Measurements from ENCODE around the gene GARNL3.

Gene GARNL3

GRCh38 chr9:127423476-127423933 is 158.9 kb downstream of the GARNL3 start:
- Mint-ChIP-seq H3K27me3 (no peaks in the 10 kb centered on the region), H3K9me3 (no peaks in the 10 kb centered on the region), H3K4me1 (ENCODE audit: low read depth) (peaks cover 57% of the 10 kb centered on the region), H3K27ac (peak overlapping the region; percentile 94), H3K4me3 (peak overlapping the region; percentile 99), H3K36me3 (ENCODE audit: low read depth) (peaks cover 34% of the 10 kb centered on the region)
- intact Hi-C loops (cut with micrococcal nuclease), result loop anchor here (1.0 to 10.0 kb wide), 2 partner anchors 28 to 199 kb away; partner anchors contain the start of genes LRSAM1 and RPL12

- intact Hi-C loops (cut with micrococcal nuclease), result loop anchor here (1.0 to 10.0 kb wide), 3 partner anchors 27 to 199 kb away; partner anchors contain the start of genes LRSAM1, RPL12 and SLC2A8
- Mint-ChIP-seq H3K27ac (peak within 1 kb of the TSS; percentile 94), H3K4me3 (peak within 1 kb of the TSS; percentile 99), H3K4me1 (ENCODE audit: low read depth) (peaks cover 52% of the 10 kb centered on the region), H3K9me3 (no peaks in the 10 kb centered on the region), H3K27me3 (no peaks in the 10 kb centered on the region), H3K36me3 (ENCODE audit: low read depth) (peaks cover 40% of the 10 kb centered on the region)
Measured at GRCh38 chr9:127423934-127424675, 159.5 kb downstream of the GARNL3 start, which contains the start of gene ZNF79. TSS of gene ZNF79 (plus strand) at chr9:127424382. CDS start at chr9:127424788, 406 bp downstream.

- no peaks in the 10 kb centered on the region for H3K9me3 Mint-ChIP-seq
- peak overlapping the region; percentile 99 for H3K4me3 Mint-ChIP-seq
- peak overlapping the region; percentile 94 for H3K27ac Mint-ChIP-seq
- peaks cover 45% of the 10 kb centered on the region for H3K36me3 Mint-ChIP-seq (ENCODE audit: low read depth)
- peaks cover 47% of the 10 kb centered on the region for H3K4me1 Mint-ChIP-seq (ENCODE audit: low read depth)
- intact Hi-C loops (cut with micrococcal nuclease), result loop anchor here (1.0 to 10.0 kb wide), 2 partner anchors 27 to 200 kb away; partner anchors contain the start of gene SLC2A8
- H3K27me3 Mint-ChIP-seq, result no peaks in the 10 kb centered on the region
Measured at GRCh38 chr9:127424676-127424999, 160.1 kb downstream of the GARNL3 start.

DNA sequence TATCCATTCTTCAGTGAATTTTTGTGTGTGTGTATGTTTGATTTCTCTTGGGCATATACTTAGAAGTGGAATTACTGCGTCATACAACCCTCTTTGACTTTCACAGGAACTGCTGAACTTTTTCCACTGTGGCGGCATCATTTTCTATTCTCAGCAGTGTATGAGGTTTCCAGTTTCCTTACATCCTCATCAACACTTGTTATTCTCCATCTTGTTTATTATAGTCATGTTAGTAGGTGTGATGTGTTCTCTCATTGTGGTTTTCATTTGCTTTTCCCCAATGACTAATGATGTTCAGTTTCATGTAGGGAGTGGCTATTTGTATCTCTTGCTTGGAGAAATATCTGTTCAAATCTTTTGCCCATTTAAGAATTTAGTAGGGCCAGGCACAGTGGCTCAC is 162.2 kb downstream of the GARNL3 start:
- intact Hi-C loops (cut with micrococcal nuclease), result loop anchor here (10.0 kb wide), 1 partner anchor 202 kb away; no protein-coding TSS in a partner anchor
- H3K9me3 Mint-ChIP-seq, result no peaks in the 10 kb centered on the region
- peaks cover 40% of the 10 kb centered on the region for H3K4me1 Mint-ChIP-seq (ENCODE audit: low read depth)
- H3K36me3 Mint-ChIP-seq (ENCODE audit: low read depth), result peaks cover 63% of the 10 kb centered on the region
- H3K27ac Mint-ChIP-seq, result no peak overlapping the region
- no peak overlapping the region for H3K4me3 Mint-ChIP-seq
- no peaks in the 10 kb centered on the region for H3K27me3 Mint-ChIP-seq

- no peak overlapping the region for H3K4me3 Mint-ChIP-seq
- intact Hi-C loops (cut with micrococcal nuclease), result loop anchor here (10.0 kb wide), 1 partner anchor 204 kb away; no protein-coding TSS in a partner anchor
- H3K9me3 Mint-ChIP-seq, result no peaks in the 10 kb centered on the region
- no peaks in the 10 kb centered on the region for H3K27me3 Mint-ChIP-seq
- H3K36me3 Mint-ChIP-seq (ENCODE audit: low read depth), result peaks cover 74% of the 10 kb centered on the region
- peaks cover 25% of the 10 kb centered on the region for H3K4me1 Mint-ChIP-seq (ENCODE audit: low read depth)
- no peak overlapping the region for H3K27ac Mint-ChIP-seq
Measured at GRCh38 chr9:127428348-127428747, 163.8 kb downstream of the GARNL3 start.

GRCh38 chr9:127430415-127430814 is 165.8 kb downstream of the GARNL3 start:
- no peaks in the 10 kb centered on the region for H3K27me3 Mint-ChIP-seq
- peaks cover 15% of the 10 kb centered on the region for H3K4me1 Mint-ChIP-seq (ENCODE audit: low read depth)
- intact Hi-C loops (cut with micrococcal nuclease), result no loop called here
- H3K4me3 Mint-ChIP-seq, result no peak overlapping the region
- H3K9me3 Mint-ChIP-seq, result no peaks in the 10 kb centered on the region
- H3K27ac Mint-ChIP-seq, result no peak overlapping the region
- peaks cover 82% of the 10 kb centered on the region for H3K36me3 Mint-ChIP-seq (ENCODE audit: low read depth)

DNA sequence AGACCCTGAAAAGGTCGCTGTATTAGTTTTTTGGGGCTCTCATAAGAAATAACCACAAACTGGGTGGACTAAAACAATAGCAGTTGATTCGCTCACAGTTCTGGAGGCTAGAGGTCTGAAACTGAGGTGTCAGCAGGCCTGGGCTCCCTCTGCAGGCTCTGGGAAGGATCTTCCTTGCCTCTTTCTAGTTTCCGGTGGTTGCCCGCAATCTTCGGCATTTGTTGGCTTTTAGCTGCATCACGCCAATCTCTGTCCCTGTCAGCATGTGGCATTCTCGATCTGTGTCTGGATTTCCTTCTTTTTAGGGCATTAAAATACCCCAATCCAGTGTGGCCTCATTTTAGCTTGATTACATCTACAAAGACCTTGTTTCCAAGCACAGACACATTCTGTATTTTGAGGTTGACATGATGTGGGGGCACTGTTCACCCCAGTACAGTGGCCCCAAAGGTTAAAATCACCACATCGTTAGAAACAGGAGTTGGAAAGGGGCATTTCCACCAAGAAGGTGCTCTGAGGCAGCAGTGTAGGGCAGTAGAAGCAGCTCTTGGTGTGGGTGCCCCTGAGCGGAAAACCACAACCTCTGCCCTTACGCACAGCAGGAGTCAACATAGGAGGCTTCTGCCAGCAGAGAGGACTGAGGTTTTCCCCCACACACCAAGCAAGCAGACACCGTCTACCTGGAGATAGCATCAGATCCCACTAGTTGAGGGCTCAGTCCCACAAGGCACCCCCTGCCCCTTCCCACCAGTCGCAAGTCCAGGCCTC is 173.1 kb downstream of the GARNL3 start:
- no peak overlapping the region for H3K4me3 Mint-ChIP-seq
- no peak overlapping the region for H3K27ac Mint-ChIP-seq
- no peaks in the 10 kb centered on the region for H3K4me1 Mint-ChIP-seq (ENCODE audit: low read depth)
- H3K27me3 Mint-ChIP-seq, result no peaks in the 10 kb centered on the region
- peaks cover 99% of the 10 kb centered on the region for H3K36me3 Mint-ChIP-seq (ENCODE audit: low read depth)
- intact Hi-C loops (cut with micrococcal nuclease), result no loop called here
- H3K9me3 Mint-ChIP-seq, result no peaks in the 10 kb centered on the region

DNA sequence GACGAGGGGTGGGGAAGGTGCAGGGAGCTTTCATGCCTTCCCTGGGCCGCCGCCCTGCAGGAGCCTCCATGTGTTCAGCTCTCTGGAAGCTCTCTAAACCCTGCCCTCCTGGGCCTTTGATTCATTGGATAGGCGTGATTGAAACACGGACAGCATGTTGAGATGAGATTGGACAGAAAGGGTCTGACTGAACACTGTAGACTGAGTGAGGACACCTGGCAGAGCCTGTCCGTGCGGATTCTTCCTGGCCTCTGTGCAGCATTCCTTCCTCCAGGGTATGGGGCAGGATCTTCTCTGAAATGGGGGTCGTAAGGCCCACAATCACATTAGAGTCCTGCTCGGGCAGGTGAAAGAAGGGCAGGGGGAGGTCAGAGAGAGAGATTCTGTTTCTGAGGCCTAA is 173.8 kb downstream of the GARNL3 start:
- H3K9me3 Mint-ChIP-seq, result no peaks in the 10 kb centered on the region
- no peak overlapping the region for H3K4me3 Mint-ChIP-seq
- H3K27me3 Mint-ChIP-seq, result no peaks in the 10 kb centered on the region
- H3K27ac Mint-ChIP-seq, result no peak overlapping the region
- H3K36me3 Mint-ChIP-seq (ENCODE audit: low read depth), result peaks cover 99% of the 10 kb centered on the region
- no peaks in the 10 kb centered on the region for H3K4me1 Mint-ChIP-seq (ENCODE audit: low read depth)
- intact Hi-C loops (cut with micrococcal nuclease), result no loop called here

All from dendritic cell treated with granulocyte-macrophage colony-stimulating factor and Interleukin-4, amounts not matched to agents 40 ng/mL and 50 ng/mL, for 4 days (primary cell).